NT2/D1 (cell line): ENCODE data around the gene MAGEA4.

Source experiments
- SUZ12 ChIP-seq: IDR thresholded peaks from 2 replicates; pipeline ENCODE4 v1.6.1; 2011; ENCODE audit not compliant: insufficient read length, insufficient read depth; ENCODE audit errors: extremely low read depth
- YY1 ChIP-seq: IDR thresholded peaks from 2 replicates; pipeline ENCODE4 v1.6.1; 2011; ENCODE audit not compliant: insufficient read length, insufficient read depth
- ZNF274 ChIP-seq: IDR thresholded peaks from 2 replicates; pipeline ENCODE4 v1.6.1; 2011; ENCODE audit warnings: mild to moderate bottlenecking, low read depth, low read length

- no peak for TF ChIP-seq SUZ12
- no peak for TF ChIP-seq YY1
- TF ChIP-seq ZNF274, result no peak
Observed at GRCh38 chrX:151901826-151902225, 10.9 kb upstream of the MAGEA4 start.
